HG02759 (cell line): Measurements from ENCODE around the gene KREMEN1.

ENCODE experiments used
- ATAC-seq: cut with Tn5 transposase; IDR thresholded peaks from one replicate; pipeline ENCODE4 v1.9.1; 2021; ENCODE audit warnings: mild to moderate bottlenecking, moderate library complexity; ENCODE audit not compliant: unreplicated experiment

Gene KREMEN1

GRCh38 chr22:29148036-29148435 is 75.2 kb downstream of the KREMEN1 start:
- ATAC-seq: no peak

DNA sequence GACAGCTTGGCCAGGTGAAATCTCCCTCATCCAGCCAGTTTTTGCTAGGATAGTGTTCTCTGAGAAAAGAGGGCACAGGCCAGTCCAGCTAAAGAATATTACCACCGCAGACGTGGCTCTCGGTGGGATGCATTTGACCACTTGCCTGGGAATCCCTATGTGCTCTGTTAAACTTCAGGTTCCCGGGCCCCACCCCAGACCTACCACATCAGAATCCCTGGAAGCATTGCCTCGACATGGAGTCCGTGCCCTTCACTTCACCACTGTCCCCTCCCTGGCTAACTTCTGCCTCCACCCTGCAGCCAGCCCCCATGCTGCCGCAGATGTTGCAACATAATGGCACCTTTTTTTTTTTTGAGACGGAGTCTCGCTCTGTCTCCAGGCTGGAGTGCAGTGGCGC is 76.0 kb downstream of the KREMEN1 start:
- ATAC-seq: no peak

GRCh38 chr22:29149841-29150555 is 77.2 kb downstream of the KREMEN1 start:
- ATAC-seq: no peak

DNA sequence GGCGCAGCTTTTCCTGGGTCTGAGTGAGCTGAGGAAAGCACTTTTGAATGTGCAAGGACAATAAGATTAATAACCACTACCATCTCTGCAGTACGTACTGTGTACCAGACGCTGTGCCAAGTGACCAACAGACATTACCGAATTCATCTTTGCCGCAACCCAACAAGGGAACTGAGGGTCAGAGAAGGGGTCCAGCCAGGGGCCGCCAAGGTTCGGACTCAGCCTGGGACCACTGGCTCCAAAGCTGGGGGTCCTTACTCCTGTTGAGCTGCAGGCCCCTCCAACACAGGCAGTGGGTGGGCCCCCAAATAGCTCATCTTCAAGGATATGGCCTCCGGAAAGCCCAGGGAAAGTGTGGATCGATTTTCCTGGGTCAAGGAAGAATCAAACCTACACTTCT is 77.9 kb downstream of the KREMEN1 start:
- no peak for ATAC-seq

DNA sequence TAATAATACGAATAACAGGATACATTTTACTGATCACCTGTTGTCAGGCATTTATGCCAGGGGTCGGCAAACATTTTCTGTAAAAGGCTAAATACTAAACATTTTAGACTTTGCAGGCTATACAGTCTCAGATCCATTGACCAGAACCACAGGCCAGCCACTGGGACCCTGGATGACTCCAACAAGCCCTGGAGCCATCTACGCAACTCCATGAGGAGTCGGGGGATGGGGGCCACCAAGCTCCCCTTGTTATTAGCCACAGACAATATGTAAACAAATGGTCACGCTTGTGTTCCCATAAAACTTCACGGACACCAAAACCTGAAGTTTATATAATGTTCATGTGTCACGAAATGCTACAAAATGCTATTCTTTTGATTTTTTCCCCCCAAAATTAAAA is 78.5 kb downstream of the KREMEN1 start:
- ATAC-seq: no peak

DNA sequence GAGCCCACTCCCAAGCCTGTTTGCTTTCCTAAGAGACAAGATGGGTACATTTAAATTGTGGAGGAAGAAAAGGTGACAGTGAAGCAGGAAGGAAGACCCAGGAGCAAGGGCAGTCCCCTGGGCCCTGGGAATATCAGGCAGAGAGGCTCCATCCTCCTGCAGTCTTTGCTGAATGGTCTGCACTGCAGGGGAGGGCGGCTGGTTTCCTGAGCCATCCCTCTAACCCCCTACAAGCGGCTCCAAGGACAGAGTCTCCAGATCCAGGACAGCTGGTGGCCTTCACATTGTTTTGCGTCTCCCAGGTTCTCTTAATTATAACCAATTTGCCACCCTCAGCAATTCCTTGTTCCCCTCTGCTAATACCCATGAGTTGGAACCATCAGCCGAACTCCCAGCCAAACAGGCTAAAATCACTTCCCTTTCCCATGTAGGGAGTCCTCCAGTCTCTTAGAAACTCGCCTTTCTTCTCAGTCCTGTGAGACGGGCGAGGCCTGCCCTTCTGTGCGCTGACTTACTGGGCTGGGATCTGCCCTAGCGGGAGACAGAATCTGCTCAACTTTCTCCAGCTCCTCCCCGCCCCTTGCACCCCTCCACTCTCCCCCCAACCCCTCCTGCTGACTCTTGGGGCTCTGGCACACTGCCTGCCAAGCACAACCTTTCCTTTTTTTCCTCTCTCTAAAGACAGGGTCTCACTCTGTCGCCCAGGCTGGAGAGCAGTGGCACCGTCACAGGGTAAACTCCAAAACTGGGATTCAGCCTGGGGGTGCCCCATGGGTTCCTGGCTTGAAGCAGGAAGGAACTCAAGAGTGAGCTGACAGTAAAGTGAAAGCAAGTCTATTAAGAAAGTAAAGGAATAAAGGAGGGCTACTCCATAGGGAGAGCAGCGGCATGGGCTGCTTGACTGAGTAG is 79.5 kb downstream of the KREMEN1 start:
- no peak for ATAC-seq

GRCh38 chr22:29152954-29153719 is 80.3 kb downstream of the KREMEN1 start:
- ATAC-seq: no peak

- ATAC-seq: peak; percentile 49
Measured at GRCh38 chr22:29154364-29155048, 81.7 kb downstream of the KREMEN1 start.

GRCh38 chr22:29155966-29156365 is 83.1 kb downstream of the KREMEN1 start:
- ATAC-seq: no peak

DNA sequence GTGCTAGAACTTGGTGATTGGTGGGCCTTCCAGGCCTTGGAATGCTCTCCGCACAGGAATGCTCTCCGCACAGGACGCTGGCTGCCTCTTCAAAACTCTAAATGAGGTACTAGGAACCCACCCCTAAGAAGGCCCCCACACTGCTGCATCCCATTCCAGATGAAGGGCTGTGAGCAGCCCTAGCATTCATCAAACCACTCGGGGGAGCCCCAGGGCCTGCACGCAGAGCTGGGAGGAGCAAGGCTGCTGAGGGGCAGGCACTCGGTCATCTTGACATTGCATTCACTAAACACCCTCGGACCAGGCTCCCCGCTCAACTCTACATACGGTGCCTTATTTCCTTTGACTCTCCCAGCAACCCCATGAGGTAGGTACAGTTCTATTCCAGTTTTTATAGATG is 83.7 kb downstream of the KREMEN1 start:
- ATAC-seq: peak; percentile 50

- no peak for ATAC-seq
Measured at GRCh38 chr22:29157759-29158535, 85.1 kb downstream of the KREMEN1 start.

DNA sequence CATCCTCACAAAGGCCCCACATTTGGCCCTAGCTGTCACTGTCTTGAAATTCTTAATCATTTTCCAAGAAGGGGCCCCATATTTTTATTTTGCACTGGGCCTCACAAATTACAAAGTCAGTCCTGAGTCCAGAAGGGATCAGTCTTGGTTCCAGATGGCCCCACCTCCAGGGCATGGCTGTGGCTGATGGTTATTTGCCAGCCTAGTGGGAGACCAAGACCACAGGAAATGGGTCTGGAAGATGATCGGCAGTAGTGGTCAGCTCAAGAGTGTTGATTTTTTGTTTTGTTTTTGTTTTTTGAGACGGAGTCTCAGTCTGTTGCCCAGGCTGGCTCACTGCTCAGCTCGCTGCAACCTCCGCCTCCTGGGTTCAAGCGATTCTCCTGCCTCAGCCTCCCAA is 85.7 kb downstream of the KREMEN1 start:
- ATAC-seq: no peak

GRCh38 chr22:29163808-29164207 is 91.0 kb downstream of the KREMEN1 start:
- ATAC-seq: no peak

- no peak for ATAC-seq
Measured at GRCh38 chr22:29165321-29166060, 92.7 kb downstream of the KREMEN1 start.

- no peak for ATAC-seq
Measured at GRCh38 chr22:29166180-29166579, 93.3 kb downstream of the KREMEN1 start.

- peak; percentile 96 for ATAC-seq
Measured at GRCh38 chr22:29167032-29167911, 94.4 kb downstream of the KREMEN1 start.

GRCh38 chr22:29171721-29172120 is 98.9 kb downstream of the KREMEN1 start:
- no peak for ATAC-seq

DNA sequence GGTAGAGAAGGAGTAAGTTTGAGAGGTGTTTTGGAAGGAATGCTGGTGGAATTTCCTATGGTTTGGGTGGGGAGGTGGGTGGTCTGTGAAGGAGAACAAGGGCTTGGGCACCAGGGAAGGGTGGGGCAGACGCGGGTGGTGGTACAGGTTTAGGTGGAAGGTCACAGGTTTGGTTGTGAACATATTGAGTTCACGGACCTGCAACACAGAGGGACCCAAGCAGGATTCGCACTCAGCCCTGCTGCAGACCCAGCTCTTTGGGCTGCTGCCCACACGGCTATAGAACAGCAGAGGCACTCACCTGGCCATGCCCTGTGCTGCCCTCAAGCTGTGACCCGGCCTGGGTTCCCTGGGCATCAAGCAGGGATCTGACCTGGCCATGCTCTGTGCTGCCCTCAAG is 99.4 kb downstream of the KREMEN1 start:
- no peak for ATAC-seq
